Peyer's patch (tissue), 4 donors: ENCODE results near the gene FBXL19.

ENCODE experiments used
- POLR2A ChIP-seq, 2 donors: fragments of 450-650 bp; IDR thresholded peaks; one replicate each; pipeline ENCODE4 v1.5.1; 2017; ENCODE audit warnings: antibody characterized with exemption in 2 of 2, mild to moderate bottlenecking in 2 of 2, moderate library complexity in 2 of 2
- TF ChIP-seq, protein P1 (sequence below), 6 experiments: fragments of 450-650 bp in 4 of 6; fragments of 200-600 bp in 2 of 6; sonication (generic) in 1 of 6; IDR thresholded peaks; one replicate each; pipeline ENCODE4 v1.5.1; 2017 to 2019; ENCODE audit warnings: antibody characterized with exemption in 6 of 6, mild to moderate bottlenecking in 3 of 6, moderate library complexity in 1 of 6

DNA sequence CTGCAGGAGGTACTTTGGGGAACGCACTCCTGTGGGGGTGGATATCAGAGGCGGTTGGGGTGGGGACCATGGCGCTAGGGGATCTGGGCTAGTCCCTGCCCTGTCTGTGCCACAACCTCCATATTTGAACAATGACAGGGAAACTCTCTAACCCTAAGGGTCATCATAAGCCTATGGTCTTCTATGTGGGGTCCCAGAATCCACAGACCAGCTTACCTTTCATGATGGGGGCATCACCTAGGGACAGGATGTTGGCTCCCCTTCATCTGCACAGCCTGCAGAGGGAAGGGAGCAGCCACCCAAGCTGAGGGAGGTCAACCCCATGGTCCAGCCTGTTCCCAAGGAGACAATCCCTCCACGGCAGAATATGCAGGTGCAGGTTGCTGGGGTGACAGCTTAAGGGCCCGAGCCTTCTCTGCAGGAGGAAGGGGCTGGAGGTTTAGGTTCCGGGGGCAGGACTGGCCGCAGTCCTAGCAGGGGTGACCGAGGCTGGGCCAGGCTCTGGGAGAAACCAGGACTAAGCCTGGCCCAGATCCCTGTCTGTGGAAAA, 27.2 kb downstream of the FBXL19 start:
- no peak for TF ChIP-seq POLR2A (IDR thresholded peaks at IDR 0.05)
- TF ChIP-seq, protein P1, sequence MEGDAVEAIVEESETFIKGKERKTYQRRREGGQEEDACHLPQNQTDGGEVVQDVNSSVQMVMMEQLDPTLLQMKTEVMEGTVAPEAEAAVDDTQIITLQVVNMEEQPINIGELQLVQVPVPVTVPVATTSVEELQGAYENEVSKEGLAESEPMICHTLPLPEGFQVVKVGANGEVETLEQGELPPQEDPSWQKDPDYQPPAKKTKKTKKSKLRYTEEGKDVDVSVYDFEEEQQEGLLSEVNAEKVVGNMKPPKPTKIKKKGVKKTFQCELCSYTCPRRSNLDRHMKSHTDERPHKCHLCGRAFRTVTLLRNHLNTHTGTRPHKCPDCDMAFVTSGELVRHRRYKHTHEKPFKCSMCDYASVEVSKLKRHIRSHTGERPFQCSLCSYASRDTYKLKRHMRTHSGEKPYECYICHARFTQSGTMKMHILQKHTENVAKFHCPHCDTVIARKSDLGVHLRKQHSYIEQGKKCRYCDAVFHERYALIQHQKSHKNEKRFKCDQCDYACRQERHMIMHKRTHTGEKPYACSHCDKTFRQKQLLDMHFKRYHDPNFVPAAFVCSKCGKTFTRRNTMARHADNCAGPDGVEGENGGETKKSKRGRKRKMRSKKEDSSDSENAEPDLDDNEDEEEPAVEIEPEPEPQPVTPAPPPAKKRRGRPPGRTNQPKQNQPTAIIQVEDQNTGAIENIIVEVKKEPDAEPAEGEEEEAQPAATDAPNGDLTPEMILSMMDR (IDR thresholded peaks at IDR 0.05) = no peak
